Endothelial cell of umbilical vein (primary cell): ENCODE data around the gene MTARC2. TPM values are rescaled to one million over a fixed set of nuclear protein-coding genes. Genes with fewer than 3 reads are reported as not detected.

Experiments
- BruUV-seq: library from RNA; stranded (reverse); fragments of 400-500 nt; replicated peaks from 2 replicates; lab custom pipeline; 2021; lab: Mats Ljungman, UMichigan
- CTCF ChIA-PET: fragments of 300-600, 350-600 bp; sonication (Branson Sonifier 250); formaldehyde crosslinking; loops from one replicate; lab custom pipeline; 2021; ENCODE audit warnings: antibody characterized with exemption, inconsistent platforms; lab: Charles Lee
- POLR2A ChIA-PET: fragments of 300-600, 350-600 bp; sonication (Branson Sonifier 250); formaldehyde crosslinking; loops from one replicate; lab custom pipeline; 2021; ENCODE audit warnings: antibody characterized with exemption, inconsistent platforms; lab: Charles Lee
- DNase-seq: peaks from one replicate; pipeline ENCODE4 v3.0.0-alpha.2; 2011; ENCODE audit warnings: low read depth, low spot score
- FAIRE-seq: peaks from 2 replicates; lab custom pipeline; 2011; peaks lifted over from hg19 to GRCh38; lab: Jason Lieb, UNC
- H2AFZ ChIP-seq: 2 replicates; pipeline ENCODE4 v1.6.0; 2012; ENCODE audit warnings: low read depth, low read length, control low read depth, inconsistent platforms
- H3K27ac ChIP-seq: 2 replicates; pipeline ENCODE4 v1.5.1; 2011; ENCODE audit warnings: low read depth, mild to moderate bottlenecking, control low read depth, low read length, moderate library complexity; ENCODE audit not compliant: insufficient read depth
- H3K27me3 ChIP-seq, 2 experiments: 2 replicates each; pipeline versions ENCODE4 v1.6.0 to v1.6.1; 2011; ENCODE audit warnings: low read length in 2 of 2, mixed read lengths in 1 of 2; ENCODE audit not compliant: control insufficient read depth in 2 of 2, insufficient read depth in 2 of 2
- H3K36me3 ChIP-seq, 2 experiments: 2 replicates in 1 of 2; 3 replicates in 1 of 2; pipeline ENCODE4 v1.5.1; 2011; ENCODE audit warnings: low read length in 2 of 2, mild to moderate bottlenecking in 1 of 2, moderate library complexity in 1 of 2; ENCODE audit not compliant: control insufficient read depth in 2 of 2, insufficient read depth in 2 of 2; ENCODE audit errors: extremely low read depth in 1 of 2
- H3K4me1 ChIP-seq: 3 replicates; pipeline ENCODE4 v1.5.1; 2011; ENCODE audit warnings: mild to moderate bottlenecking, low read length; ENCODE audit not compliant: control insufficient read depth, insufficient read depth; ENCODE audit errors: extremely low read depth
- H3K4me2 ChIP-seq: 2 replicates; pipeline ENCODE4 v1.6.1; 2011; ENCODE audit warnings: low read length, control low read depth, mixed read lengths; ENCODE audit not compliant: insufficient read depth
- H3K4me3 ChIP-seq, 3 experiments: fragments of 200-600 bp in 1 of 3; sonication (generic), shearing (Covaris generic) in 1 of 3; replicated peaks in 1 of 3; 2 replicates each; pipeline ENCODE4 v1.5.1; 2011 to 2016; ENCODE audit warnings: control low read depth in 3 of 3, low read length in 3 of 3, mild to moderate bottlenecking in 2 of 3, inconsistent platforms in 1 of 3, low read depth in 1 of 3, moderate library complexity in 1 of 3; ENCODE audit not compliant: insufficient read depth in 1 of 3
- H3K79me2 ChIP-seq: 2 replicates; pipeline ENCODE4 v1.6.0; 2012; ENCODE audit warnings: low read length, inconsistent platforms; ENCODE audit not compliant: control insufficient read depth, insufficient read depth
- H3K9ac ChIP-seq: replicated peaks from 2 replicates; pipeline ENCODE3; 2011; ENCODE audit warnings: low read length, control low read depth; ENCODE audit not compliant: insufficient read depth; ENCODE audit errors: extremely low read depth
- H3K9me1 ChIP-seq: replicated peaks from 3 replicates; pipeline ENCODE4 v1.6.0; 2011; ENCODE audit warnings: mild to moderate bottlenecking, low read length; ENCODE audit not compliant: control insufficient read depth, insufficient read depth; ENCODE audit errors: extremely low read depth
- H3K9me3 ChIP-seq: replicated peaks from 2 replicates; pipeline ENCODE4 v1.5.1; 2012; ENCODE audit warnings: low read length, inconsistent platforms; ENCODE audit not compliant: control insufficient read depth, insufficient read depth
- H4K20me1 ChIP-seq: replicated peaks from 2 replicates; pipeline ENCODE3; 2011; ENCODE audit warnings: mild to moderate bottlenecking, low read length; ENCODE audit not compliant: control insufficient read depth, insufficient read depth; ENCODE audit errors: extremely low read depth
- EZH2 ChIP-seq: IDR thresholded peaks from 2 replicates; pipeline ENCODE4 v1.6.1; 2012; ENCODE audit warnings: borderline replicate concordance, low read depth, mild to moderate bottlenecking, moderate library complexity, low read length, inconsistent platforms; ENCODE audit not compliant: severe bottlenecking
- FOS ChIP-seq: IDR thresholded peaks from 2 replicates; pipeline ENCODE4 v1.6.1; 2011; ENCODE audit warnings: mild to moderate bottlenecking, low read length, moderate library complexity, borderline replicate concordance; ENCODE audit not compliant: insufficient read depth
- GATA2 ChIP-seq: IDR thresholded peaks from 2 replicates; pipeline ENCODE4 v1.7.0; 2011; ENCODE audit warnings: low read depth, mild to moderate bottlenecking, moderate library complexity, mixed read lengths, low read length; ENCODE audit not compliant: insufficient read length, insufficient read depth
- JUN ChIP-seq: IDR thresholded peaks from 2 replicates; pipeline ENCODE4 v1.6.1; 2011; ENCODE audit warnings: borderline replicate concordance, low read depth; ENCODE audit not compliant: insufficient read length, insufficient read depth
- MYC ChIP-seq: IDR thresholded peaks from one replicate; pipeline ENCODE4 v1.6.1; 2011; ENCODE audit warnings: mild to moderate bottlenecking, low read depth, low read length
- POLR2A ChIP-seq: IDR thresholded peaks from 2 replicates; pipeline ENCODE4 v1.6.1; 2012; ENCODE audit warnings: low read depth, mild to moderate bottlenecking, control low read depth, low read length
- POLR2AphosphoS5 ChIP-seq: IDR thresholded peaks from 2 replicates; pipeline ENCODE4 v1.6.1; 2012; ENCODE audit warnings: low read depth, mild to moderate bottlenecking, control low read depth, low read length, moderate library complexity; ENCODE audit not compliant: insufficient read depth
- dilution Hi-C: fragments of 300-500 bp; cut with MboI; formaldehyde crosslinking; loops from one replicate; pipeline ENCODE4 v1.15.0; 2019; ENCODE audit warnings: low sequenced_read_pairs; ENCODE audit not compliant: extremely low pct_ligation_motif_present
- intact Hi-C: fragments of 100-400 bp; cut with micrococcal nuclease; formaldehyde crosslinking; loops from one replicate; pipeline ENCODE4 v1.10.0; 2022
- polyA plus RNA-seq, 4 experiments: library from polyadenylated mRNA; depleted of rRNA in 3 of 4; stranded (reverse) in 3 of 4; unstranded in 1 of 4; fragments of >200 nt; gene quantifications; 2 replicates each; pipeline versions ENCODE4 v1.2.1 to v1.2.3, GENCODE V29; 2011 to 2012; ENCODE audit warnings: missing spikeins in 1 of 4
- total RNA-seq: library from RNA; stranded (reverse); gene quantifications from 2 replicates; pipeline ENCODE4 v1.2.3, GENCODE V29; 2021
- TF ChIP-seq, protein P1 (sequence below), 2 donors: IDR thresholded peaks; 1 replicate in 1 of 2; 2 replicates in 1 of 2; pipeline ENCODE4 v1.5.1; 2011; ENCODE audit warnings: low read length in 2 of 2, mild to moderate bottlenecking in 2 of 2, moderate library complexity in 2 of 2, control low read depth in 1 of 2, inconsistent platforms in 1 of 2, low read depth in 1 of 2; ENCODE audit not compliant: insufficient read depth in 1 of 2; ENCODE audit errors: extremely low read depth in 1 of 2
- TF ChIP-seq, protein P2 (sequence below): IDR thresholded peaks from 2 replicates; pipeline ENCODE4 v1.6.1; 2011; ENCODE audit not compliant: insufficient read depth, insufficient read length

The MTARC2 gene
- total and polyA plus RNA-seq, 2 donors (not counting 3 experiments of a cell fraction or from before 2014, with no cell fraction given), result 9.8 to 14.1 TPM

DNA sequence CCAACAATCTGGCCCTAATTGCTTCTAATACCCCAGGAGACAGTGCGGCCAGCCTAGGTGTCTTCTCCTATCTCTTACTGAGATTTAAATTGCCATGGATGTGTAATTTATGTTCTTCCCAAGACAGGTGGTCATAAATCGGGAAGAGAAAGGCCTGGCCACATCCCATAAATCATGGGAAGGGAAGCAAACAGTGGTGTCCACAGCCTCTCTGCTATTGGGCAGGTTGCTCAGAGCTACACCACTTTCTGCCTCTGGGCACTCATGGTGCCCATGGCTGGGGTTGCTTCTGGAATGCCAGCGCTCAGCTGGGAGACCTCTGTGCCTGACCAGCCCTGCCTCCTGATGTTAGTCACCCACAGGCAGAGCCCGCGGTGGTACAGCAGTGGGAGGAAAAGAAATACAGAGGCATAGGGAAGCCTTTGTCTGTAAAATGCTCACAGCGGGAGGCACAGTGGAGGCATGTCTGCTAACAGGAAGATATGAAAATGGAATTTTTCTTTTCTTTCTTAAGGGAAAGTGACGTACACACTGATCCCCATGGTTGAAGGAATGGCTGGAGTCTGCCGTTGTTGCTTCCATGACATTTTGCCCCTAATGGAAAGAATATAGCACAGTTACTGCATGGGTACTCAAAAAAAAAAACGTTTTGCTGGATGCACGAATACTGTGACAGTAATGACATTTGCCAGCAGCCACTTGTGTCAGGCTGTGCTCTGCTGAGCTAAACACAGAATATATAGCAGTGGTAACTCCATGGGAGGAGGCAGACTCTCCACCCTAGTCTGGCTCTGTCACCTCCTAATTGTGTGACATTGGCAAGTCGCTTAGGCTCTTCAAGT, 60.4 kb downstream of the MTARC2 start:
- ChIA-PET POLR2A (no interaction called here), CTCF (interaction anchor here (1.2 to 3.5 kb wide), 10 partner anchors 394 to 1647 kb away, joined by 3 to 43 read pairs (median 8); no protein-coding TSS in a partner anchor)
- peaks cover 6 to 11% of the 10 kb centered on the region in 2 experiments for H3K27me3 ChIP-seq
- no peaks in the 10 kb centered on the region for H3K36me3 ChIP-seq
- H3K9me3 ChIP-seq, result no peaks in the 10 kb centered on the region
- H2AFZ ChIP-seq, result no peak overlapping the region
- TF ChIP-seq FOS (no peak), GATA2 (no peak), JUN (no peak)
- no peak for FAIRE-seq
- H3K4me3 ChIP-seq, result no peak overlapping the region
- no peak overlapping the region for H3K9ac ChIP-seq
- H3K27ac ChIP-seq, result no peak overlapping the region
- no peaks in the 10 kb centered on the region for H3K9me1 ChIP-seq
- dilution Hi-C loops (no loop called here), intact Hi-C loops (no loop called here)
- no peak overlapping the region for H3K4me2 ChIP-seq
- peaks cover 8% of the 10 kb centered on the region for H3K4me1 ChIP-seq
- H4K20me1 ChIP-seq, result no peaks in the 10 kb centered on the region
- no TSS peak for BruUV-seq
- H3K79me2 ChIP-seq, result no peaks in the 10 kb centered on the region
- no peak for DNase-seq

DNA sequence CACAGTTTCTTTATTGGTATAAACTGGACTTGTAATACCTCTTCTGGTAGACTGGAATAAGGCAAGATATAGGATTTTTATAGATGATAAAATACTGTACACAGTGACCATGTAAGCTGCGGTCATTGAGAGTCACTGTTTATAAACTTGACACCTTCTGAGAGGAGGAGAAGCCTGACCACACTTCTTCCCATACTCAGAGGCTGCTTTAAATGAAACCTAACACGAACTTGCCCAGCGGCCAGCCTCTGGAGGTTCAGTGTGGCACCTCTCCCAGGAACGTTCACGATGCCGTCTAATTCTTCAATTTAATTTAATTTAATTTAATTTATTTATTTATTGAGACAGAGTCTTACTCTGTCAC, 61.0 kb downstream of the MTARC2 start:
- dilution Hi-C loops (no loop called here), intact Hi-C loops (no loop called here)
- Histone ChIP-seq H3K4me3 (no peak overlapping the region), H3K4me2 (no peak overlapping the region), H3K9me1 (no peaks in the 10 kb centered on the region), H3K27me3 (peaks cover 6 to 11% of the 10 kb centered on the region in 2 experiments), H2AFZ (no peak overlapping the region), H3K9me3 (no peaks in the 10 kb centered on the region), H3K79me2 (no peaks in the 10 kb centered on the region), H3K4me1 (peaks cover 8% of the 10 kb centered on the region), H3K27ac (no peak overlapping the region), H4K20me1 (no peaks in the 10 kb centered on the region), H3K36me3 (no peaks in the 10 kb centered on the region), H3K9ac (no peak overlapping the region)
- DNase-seq (no peak), FAIRE-seq (no peak)
- ChIA-PET POLR2A (no interaction called here), CTCF (interaction anchor here (0.9 to 3.5 kb wide), 6 partner anchors 19 to 1646 kb away, joined by 3 to 43 read pairs (median 24); no protein-coding TSS in a partner anchor)
- no TSS peak for BruUV-seq
- TF ChIP-seq JUN (no peak), MYC (no peak), POLR2AphosphoS5 (no peak), EZH2 (no peak), FOS (no peak), POLR2A (no peak), GATA2 (no peak)
- TF ChIP-seq, protein P1, sequence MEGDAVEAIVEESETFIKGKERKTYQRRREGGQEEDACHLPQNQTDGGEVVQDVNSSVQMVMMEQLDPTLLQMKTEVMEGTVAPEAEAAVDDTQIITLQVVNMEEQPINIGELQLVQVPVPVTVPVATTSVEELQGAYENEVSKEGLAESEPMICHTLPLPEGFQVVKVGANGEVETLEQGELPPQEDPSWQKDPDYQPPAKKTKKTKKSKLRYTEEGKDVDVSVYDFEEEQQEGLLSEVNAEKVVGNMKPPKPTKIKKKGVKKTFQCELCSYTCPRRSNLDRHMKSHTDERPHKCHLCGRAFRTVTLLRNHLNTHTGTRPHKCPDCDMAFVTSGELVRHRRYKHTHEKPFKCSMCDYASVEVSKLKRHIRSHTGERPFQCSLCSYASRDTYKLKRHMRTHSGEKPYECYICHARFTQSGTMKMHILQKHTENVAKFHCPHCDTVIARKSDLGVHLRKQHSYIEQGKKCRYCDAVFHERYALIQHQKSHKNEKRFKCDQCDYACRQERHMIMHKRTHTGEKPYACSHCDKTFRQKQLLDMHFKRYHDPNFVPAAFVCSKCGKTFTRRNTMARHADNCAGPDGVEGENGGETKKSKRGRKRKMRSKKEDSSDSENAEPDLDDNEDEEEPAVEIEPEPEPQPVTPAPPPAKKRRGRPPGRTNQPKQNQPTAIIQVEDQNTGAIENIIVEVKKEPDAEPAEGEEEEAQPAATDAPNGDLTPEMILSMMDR (IDR thresholded peaks at IDR 0.05; ENCODE audit: extremely low read depth in 1 of 2, insufficient read depth in 1 of 2, low read depth in 1 of 2, low read length in 2 of 2), result no peak
- TF ChIP-seq, protein P2, sequence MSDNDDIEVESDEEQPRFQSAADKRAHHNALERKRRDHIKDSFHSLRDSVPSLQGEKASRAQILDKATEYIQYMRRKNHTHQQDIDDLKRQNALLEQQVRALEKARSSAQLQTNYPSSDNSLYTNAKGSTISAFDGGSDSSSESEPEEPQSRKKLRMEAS, result no peak
